ENCODE measurements around the gene F2R. TPM values are rescaled to one million over a fixed set of nuclear protein-coding genes. Genes with fewer than 3 reads are reported as not detected.

F2R gene
- total RNA-seq, 1 donor from 2014 or later, result 25.1 TPM

DNA sequence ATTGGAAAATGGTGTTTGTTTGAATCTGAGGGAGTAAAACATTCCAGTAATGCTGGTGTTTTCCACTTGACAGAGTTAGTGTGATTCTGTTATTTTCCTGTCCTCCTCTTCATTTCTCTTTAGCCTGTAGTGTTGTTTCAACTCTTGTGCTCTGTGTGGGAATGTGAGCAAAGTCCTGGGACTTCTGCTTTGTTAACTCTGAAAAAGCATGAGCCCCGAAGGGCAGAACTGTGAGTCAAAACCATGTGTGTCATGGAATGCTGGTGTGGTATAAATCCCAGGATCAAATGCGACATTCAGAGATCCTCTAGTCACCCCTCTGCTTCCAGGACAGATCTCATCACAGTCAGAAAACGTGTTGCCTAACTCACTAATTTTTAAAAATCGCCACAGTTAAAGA lies 8.9 kb downstream of the F2R start:
- TF ChIP-seq CTCF (IDR thresholded peaks at IDR 0.05; ENCODE audit: unreplicated experiment), result no peak
- DNase-seq (ENCODE audit: low spot score, unreplicated experiment), result no peak
- Mint-ChIP-seq H3K27me3 (no peaks in the 10 kb centered on the region), H3K4me3 (ENCODE audit: low read depth) (no peak overlapping the region), H3K9me3 (ENCODE audit: low read depth) (peaks cover 20% of the 10 kb centered on the region), H3K36me3 (ENCODE audit: insufficient read depth) (peaks cover 24% of the 10 kb centered on the region), H3K27ac (no peak overlapping the region), H3K4me1 (ENCODE audit: low read depth) (no peaks in the 10 kb centered on the region)

DNA sequence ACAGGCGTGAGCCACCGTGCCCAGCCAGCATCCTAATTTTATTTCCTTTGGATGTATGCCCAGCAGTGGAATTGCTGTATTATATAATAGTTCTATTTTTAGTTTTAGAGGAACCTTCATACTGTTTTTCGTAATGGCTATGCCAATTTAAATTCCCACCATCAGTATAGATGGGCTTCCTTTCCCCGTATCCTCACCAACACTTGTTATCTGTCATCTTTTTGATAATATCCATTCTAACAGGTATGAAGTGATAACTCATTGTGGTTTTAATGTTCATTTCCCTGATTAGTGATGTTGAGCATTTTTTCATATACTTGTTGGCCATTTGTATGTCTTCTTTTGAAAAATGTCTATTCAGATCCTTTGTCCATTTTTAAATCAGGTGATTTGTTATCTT lies 13.0 kb downstream of the F2R start:
- Mint-ChIP-seq H3K4me3 (ENCODE audit: low read depth) (no peak overlapping the region), H3K4me1 (ENCODE audit: low read depth) (no peaks in the 10 kb centered on the region), H3K9me3 (ENCODE audit: low read depth) (peaks cover 28% of the 10 kb centered on the region), H3K27ac (no peak overlapping the region), H3K36me3 (ENCODE audit: insufficient read depth) (peaks cover 47% of the 10 kb centered on the region), H3K27me3 (no peaks in the 10 kb centered on the region)
- DNase-seq (ENCODE audit: low spot score, unreplicated experiment), result no peak
- TF ChIP-seq CTCF (IDR thresholded peaks at IDR 0.05; ENCODE audit: unreplicated experiment), result no peak

DNA sequence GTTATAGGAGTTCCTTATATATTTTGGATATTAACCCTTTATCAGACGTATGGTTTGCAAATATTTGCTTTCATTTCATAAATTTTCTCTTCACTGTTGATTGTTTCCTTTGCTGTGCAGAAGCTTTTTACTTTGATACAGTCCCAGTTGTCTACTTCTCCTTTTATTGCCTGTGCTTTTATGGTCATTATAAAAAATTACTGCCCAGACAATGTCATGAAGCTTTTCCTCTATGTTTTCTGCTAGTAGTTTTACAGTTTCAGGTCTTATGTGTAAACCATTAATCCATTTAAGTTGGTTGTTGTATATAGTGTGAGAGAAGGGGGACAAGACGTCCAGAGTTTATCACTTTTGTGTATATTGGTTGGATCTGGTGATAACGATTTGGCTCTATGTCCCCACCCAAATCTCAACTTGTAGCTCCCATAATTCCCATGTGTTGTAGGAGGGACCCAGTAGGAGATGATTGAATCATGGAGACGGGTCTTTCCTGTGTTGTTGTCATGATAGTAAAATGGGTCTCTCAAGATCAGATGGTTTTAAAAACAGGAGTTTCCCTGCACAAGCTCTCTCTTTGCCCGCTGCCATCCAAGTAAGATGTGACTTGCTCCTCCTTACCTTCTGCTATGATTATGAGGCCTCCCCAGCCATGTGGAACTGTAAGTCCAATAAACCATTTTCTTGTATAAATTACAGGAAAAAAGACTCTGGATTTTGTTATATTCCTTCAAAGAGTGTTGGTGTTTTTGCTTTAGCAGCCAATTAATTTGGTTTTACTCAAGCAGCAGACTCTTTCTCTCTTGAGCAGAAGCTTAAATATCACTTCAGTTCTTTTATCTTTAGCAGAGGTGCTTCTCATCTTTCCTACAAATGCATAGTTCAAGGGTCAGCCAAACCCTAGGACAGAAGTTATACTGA lies 13.7 kb downstream of the F2R start:
- Mint-ChIP-seq H3K4me3 (ENCODE audit: low read depth) (no peak overlapping the region), H3K27ac (no peak overlapping the region), H3K4me1 (ENCODE audit: low read depth) (no peaks in the 10 kb centered on the region), H3K36me3 (ENCODE audit: insufficient read depth) (peaks cover 50% of the 10 kb centered on the region), H3K9me3 (ENCODE audit: low read depth) (peaks cover 28% of the 10 kb centered on the region), H3K27me3 (no peaks in the 10 kb centered on the region)
- DNase-seq (ENCODE audit: low spot score, unreplicated experiment), result no peak
- TF ChIP-seq CTCF (IDR thresholded peaks at IDR 0.05; ENCODE audit: unreplicated experiment), result no peak

DNA sequence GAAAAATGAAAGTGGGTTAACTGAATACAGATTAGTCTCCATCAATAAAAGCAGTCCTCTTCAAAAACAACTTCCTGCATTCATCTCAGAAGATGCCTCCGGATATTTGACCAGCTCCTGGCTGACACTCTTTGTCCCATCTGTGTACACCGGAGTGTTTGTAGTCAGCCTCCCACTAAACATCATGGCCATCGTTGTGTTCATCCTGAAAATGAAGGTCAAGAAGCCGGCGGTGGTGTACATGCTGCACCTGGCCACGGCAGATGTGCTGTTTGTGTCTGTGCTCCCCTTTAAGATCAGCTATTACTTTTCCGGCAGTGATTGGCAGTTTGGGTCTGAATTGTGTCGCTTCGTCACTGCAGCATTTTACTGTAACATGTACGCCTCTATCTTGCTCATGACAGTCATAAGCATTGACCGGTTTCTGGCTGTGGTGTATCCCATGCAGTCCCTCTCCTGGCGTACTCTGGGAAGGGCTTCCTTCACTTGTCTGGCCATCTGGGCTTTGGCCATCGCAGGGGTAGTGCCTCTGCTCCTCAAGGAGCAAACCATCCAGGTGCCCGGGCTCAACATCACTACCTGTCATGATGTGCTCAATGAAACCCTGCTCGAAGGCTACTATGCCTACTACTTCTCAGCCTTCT lies 16.6 kb downstream of the F2R start:
- DNase-seq (ENCODE audit: low spot score, unreplicated experiment), result no peak
- no peaks in the 10 kb centered on the region for H3K4me1 Mint-ChIP-seq (ENCODE audit: low read depth)

More for the DNA sequence above, 16.6 kb downstream of the F2R start:
- Mint-ChIP-seq H3K27me3 (no peaks in the 10 kb centered on the region), H3K4me3 (ENCODE audit: low read depth) (no peak overlapping the region), H3K9me3 (ENCODE audit: low read depth) (peaks cover 23% of the 10 kb centered on the region), H3K36me3 (ENCODE audit: insufficient read depth) (peaks cover 39% of the 10 kb centered on the region), H3K27ac (peak overlapping the region; percentile 62)
- no peak for TF ChIP-seq CTCF (IDR thresholded peaks at IDR 0.05; ENCODE audit: unreplicated experiment)

Data from progenitor cell of endocrine pancreas (in vitro differentiated cells).